HG03439 (cell line): ENCODE data around the gene TMED1.
A peak's percentile ranks its signal among the peaks of the same experiment; 100 is the strongest.
"Not testable (repeated sequence)": the region's sequence is repeated elsewhere in the genome, so short reads cannot be mapped to it uniquely, and the experiment has no call there.

Source experiments
- ATAC-seq: cut with Tn5 transposase; IDR thresholded peaks from one replicate; pipeline ENCODE4 v1.9.1; 2021; ENCODE audit warnings: mild to moderate bottlenecking, moderate library complexity; ENCODE audit not compliant: unreplicated experiment

TMED1 gene

DNA sequence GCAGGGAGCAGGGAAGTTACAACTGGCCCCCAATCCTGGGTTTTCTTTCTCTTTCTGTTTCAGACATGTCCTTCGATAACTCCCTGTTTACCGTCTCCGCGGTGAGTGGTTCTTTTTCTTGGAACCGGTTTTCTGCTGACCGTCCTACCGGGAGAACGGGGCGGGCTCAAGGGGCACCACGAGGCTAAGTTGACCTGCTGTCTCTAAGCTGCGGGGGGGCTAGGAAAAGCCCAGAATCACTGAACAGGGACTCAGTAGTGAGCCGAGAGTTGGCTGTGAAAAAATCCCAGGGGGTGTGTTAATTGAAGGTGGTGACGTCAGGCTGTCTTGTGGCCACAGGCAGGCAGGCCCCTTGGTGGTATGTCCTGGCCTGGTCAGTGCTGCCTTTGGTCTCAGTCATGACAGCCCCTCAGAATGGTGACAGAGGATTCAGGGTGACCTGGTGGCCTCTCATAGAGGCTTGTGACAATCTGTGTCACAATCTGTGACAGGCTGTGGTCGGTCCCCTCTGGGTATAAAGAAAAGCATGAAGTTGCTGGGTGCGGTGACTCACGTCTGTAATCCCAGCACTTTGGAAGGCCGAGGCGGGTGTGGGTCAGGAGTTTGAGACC is 27.2 kb upstream of the TMED1 start:
- ATAC-seq: no peak

DNA sequence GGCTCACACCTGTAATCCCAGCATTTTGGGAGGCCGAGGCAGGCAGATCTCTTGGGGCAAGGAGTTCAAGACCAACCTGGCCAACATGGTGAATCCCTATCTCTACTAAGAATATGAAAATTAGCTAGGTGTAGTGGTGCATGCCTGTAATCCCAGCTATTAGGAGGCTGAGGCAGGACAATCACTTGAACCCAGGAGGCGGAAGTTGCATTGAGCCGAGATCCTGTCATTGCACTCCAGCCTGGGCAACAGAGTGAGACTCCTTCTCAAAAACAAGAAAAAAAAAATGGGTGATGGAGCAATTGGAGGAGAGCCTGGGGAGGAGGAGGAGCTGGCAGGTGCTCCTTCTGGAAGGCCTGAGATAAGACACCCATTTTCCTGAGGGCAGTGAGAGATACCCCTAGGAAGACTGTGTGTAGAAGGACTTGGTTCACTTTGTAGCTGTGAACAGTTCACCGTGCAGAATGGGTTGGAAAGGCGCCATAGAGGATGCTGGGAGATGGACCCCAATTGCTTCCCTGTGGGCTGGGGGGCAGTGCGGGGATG is 26.6 kb upstream of the TMED1 start:
- ATAC-seq: no peak

DNA sequence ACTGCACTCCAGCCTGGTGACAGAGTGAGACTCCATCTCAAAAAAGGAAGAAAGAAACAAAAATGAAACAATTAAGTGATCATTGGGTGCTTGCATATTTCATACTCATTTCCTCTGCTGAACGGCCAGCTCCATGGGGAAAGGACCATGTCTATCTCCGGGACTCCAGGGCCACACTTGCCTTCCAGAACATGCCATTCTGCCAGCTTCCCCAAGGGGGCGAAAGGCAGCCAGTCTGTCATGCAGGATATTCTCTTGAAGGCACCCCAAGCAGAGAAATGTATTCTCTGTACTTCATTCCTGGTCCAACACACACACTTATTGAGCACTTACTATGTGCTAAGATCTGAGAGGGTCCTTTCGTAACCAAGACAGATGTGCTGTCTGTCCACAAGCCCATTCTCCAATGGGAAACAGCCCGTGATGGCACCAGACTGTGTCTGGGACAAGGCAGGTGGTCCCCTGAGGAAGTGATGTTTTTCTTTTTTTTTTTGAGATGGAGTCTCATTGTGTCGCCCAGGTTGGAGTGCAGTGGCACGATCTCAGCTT is 25.2 kb upstream of the TMED1 start:
- no peak for ATAC-seq

DNA sequence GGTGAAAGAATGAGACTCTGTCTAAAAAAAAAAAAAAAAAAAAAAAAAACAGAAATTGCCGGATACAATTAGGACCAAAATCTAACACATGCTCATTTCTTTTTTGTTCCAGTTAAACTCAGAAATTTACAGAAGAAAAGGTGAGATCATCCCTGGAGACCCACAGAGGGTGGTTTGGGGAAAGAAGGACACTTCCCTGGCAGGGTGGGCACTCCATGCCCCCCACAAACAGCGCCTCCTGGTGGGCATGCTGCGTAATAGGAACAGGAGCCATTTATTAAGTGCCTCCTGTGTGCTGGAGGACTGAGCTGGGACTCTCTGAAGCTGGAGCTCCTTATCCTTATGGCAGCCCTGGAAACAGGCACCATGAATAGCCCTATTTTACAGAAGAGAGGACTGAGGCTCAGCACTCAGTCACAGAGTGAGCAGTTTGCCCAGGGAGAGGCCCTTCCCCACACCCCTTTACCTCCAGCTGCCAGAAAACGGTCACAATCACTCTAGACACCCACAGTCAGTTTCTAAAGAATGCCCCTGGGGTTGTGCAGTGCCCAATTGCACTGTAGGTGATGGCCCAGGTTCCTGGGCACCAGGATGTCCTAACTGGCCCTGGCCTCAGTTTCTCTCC is 22.3 kb upstream of the TMED1 start:
- no peak for ATAC-seq

DNA sequence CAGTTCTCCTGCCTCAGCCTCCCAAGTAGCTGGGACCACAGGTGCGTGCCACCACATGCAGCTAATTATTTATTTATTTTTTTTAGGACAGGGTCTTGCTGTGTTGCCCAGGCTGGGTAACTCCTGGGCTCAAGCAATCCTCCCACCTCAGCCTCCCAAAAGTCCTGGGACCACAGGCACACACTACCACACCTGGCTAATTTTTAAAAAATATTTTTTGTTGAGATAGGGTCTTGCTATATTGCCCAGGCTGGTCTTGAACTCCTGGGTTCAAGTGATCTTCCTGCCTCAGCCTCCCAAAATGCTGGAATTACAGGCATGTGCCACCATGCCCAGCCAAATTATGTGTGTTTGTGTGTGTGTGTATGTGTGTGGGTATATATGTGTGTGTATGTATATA is 20.9 kb upstream of the TMED1 start:
- ATAC-seq: not testable (repeated sequence)

DNA sequence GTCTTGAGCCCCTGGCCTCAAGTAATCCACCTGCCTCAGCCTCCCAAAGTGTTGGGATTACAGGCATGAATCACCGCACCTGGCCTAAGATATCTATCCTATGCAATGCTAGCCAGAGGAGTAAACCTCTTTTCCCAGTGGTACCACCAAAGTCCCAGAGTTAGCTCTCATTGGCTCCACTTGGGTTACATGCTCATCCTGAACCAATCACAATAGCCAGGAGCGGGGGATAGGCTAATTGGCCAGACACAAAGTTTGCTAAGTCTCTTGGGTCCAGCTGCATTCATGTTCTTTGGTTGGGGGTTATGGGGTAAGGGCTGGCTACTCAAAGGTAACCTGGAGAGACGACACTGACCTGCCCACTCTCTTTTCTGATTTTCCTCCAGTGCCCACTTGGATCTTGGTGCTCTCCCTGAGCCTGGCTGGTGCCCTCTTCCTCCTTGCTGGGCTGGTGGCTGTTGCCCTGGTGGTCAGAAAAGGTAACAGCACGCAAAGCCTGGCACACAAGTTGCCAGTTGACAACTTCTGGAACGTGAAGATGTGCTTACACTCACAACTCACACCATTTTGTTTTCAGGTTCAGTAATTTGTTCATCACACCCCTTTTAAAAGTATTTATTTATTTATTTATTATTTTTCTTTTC is 20.0 kb upstream of the TMED1 start:
- ATAC-seq: no peak

DNA sequence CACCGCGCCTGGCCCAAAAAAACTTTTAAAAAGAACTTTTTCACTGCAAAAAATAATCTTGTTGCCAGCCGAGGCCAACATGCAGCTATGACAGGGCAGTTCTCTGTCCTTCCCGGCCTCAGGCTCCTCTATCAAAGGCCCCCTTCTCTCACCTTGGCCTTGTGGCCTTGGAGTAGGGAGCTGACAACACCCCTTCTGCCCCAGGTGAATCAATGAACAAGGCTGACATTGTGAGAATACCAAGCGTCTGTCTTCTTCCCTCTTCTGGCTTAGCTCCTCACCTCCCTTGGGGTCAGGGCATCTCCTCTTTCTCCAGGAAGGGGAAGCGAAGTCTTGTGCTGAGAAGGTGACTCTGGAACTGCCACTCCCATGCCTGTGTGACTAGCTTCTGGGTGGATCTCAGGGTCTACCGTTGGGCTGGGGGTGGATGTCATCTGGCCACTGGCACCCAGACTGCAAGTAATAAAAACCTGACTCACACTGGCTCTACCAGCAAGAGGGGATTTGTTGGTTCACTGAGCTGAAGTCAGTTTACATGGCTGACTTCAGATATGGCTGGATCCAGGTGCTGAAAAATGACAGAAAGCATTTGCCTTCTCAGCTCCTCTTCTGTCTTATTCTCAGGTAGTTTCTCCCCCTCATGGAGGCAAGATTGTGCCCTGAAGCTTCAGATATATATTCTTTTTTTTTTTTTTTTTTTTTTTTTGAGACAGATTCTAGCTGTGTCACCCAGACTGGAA is 18.5 kb upstream of the TMED1 start:
- ATAC-seq: no peak

DNA sequence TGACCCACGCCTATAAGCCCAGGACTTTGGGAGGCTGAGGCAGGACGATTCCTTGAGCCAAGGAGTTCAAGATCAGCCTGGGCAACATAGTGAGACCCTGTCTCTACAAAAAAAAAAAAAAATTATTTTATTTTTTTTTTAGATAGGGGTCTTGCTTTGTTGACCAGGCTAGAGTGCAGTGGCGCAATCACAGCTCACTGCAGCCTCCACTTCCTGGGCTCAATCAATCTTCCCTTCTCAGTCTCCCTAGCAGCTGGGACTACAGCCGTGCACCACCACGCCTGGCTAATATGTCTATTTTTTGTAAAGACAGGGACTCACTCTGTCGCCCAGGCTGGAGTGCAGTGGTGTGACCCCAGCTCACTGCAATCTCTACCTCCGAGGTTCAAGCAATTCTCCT is 16.9 kb upstream of the TMED1 start:
- ATAC-seq: no peak

DNA sequence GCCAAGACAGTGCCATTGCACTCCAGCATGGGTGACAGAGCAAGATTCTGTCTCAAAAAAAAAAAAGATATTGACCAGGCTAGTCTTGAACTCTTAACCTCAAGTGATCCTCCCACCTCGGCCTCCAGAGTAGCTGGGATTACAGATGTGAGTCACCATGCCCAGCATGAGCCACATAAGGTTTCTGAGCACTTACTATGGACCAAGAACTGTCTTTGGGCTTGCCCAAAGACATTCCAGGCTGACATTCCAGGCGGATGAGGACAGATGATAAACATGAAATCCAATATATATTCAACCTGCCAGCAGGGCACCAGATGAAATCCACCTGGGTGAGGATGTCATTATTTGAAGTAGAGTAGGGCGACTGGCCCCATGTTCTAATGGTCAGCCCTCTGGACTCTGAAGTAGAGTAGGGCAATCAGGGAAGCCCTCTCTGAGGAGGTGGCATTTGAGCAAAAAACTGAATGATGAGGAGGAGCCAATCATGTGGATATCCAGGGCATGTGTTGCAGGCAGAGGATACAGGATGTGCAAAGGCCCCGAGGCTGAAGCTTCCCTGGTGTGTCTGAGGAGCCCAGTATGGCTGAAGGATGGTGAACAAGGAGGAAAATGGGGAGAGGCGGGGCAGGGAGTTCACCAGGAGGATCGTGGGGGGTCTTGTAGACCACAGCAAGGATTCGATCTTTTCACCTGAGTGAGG is 16.2 kb upstream of the TMED1 start:
- no peak for ATAC-seq

DNA sequence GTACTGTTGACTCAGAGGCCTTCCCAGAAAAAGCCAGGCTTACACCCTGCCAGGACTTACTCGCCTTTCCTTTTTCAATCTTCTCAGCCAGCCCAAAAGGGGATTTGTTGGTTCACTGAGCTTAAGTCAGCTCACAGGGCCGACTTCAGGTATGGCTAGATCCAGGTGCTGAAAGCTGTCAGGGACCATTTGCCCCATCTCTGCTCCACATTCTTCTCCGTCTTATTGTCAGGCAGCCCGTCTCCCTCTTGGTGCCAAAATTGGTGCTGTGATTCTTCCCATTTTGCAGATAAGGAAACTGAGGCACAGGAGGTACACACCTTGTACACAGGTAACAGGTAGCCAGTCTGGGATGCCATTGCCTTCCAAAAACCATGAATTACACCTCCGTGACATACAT is 14.6 kb upstream of the TMED1 start:
- no peak for ATAC-seq

DNA sequence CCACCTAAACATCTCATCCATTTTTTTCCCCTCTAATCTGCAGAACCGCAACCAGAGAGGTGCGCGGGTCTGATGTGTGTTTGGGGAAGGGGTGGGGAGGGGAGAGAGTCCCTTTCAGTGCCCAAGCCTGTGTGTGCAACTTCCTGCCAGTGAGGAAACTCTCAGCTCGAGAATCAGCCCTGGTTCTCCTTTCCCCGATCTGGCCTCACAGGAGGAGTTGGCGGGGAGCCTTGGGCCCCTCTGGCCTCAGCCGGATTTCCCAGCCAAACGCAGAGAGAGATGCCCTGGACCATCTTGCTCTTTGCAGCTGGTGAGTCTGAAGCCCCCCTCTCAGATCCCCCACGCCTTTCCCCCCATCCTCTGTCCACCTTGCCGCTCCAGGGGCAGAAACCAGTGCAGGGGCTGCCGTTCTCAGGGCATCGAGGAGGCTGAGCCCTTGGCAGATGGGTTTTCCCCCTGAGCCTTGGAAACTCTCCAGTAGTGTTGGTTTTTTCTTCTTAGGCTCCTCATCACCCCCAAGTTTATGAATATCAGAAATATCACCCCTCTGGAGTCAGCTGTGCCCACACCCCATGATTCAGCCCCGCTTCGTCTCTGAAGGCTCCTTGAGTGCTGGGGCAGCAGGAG is 12.3 kb upstream of the TMED1 start, which contains the start of gene C19orf38:
Gene C19orf38 (plus strand): TSS at position 186 of the 627 bp plus-strand sequence. CDS start 94 bp downstream, at position 280.
- ATAC-seq: no peak

DNA sequence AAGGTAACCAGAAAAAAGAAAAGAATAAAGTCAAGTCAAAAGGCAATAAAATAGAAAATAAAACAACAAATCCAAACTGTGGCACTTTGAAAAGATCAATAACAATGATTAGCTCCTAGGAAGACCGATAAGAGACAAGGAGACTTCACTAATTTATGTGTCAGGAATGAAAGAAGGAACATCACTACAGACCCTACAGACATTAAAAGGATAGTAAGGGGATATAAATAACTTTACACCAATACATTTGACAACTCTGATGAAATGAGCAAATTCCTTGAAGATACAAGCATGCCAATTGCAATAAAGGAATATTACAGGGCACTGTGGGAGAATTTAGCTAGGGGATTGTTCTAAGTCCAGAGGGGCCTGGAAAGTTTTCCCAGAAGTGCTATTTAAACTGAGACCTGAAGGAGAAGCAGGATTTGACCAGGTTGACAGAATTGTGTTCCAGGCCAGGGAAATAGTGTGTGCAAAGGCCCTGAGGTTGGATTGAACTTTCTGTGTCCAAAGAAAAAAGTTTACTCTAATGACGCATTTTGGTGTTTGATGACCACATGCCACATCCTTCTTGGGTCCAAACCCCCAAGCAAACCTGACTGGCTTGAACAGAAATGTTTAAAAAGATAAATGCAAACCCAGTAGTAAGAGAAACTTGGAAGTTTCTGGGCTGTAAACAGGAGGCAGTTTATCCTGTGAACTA is 10.6 kb upstream of the TMED1 start:
- no peak for ATAC-seq

DNA sequence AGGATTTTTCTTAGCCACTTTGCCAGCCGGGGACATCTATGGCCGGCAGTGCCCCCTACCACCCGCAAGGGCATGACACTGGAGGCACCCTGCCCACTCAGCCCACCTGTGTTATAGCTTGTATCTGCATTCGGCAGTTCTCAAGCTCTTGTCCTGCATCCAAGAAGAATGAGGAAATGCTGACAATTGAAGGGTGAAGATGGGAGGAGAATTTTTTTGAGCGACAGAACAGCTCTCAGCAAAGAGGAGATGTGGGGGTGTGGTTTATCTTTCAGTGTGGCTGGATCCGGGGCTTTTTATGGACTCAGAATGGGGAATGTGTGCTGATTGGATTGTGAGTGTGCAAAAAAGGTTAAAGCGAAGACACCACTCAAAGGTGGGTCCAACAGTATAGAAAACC is 6.8 kb upstream of the TMED1 start:
- ATAC-seq: no peak

DNA sequence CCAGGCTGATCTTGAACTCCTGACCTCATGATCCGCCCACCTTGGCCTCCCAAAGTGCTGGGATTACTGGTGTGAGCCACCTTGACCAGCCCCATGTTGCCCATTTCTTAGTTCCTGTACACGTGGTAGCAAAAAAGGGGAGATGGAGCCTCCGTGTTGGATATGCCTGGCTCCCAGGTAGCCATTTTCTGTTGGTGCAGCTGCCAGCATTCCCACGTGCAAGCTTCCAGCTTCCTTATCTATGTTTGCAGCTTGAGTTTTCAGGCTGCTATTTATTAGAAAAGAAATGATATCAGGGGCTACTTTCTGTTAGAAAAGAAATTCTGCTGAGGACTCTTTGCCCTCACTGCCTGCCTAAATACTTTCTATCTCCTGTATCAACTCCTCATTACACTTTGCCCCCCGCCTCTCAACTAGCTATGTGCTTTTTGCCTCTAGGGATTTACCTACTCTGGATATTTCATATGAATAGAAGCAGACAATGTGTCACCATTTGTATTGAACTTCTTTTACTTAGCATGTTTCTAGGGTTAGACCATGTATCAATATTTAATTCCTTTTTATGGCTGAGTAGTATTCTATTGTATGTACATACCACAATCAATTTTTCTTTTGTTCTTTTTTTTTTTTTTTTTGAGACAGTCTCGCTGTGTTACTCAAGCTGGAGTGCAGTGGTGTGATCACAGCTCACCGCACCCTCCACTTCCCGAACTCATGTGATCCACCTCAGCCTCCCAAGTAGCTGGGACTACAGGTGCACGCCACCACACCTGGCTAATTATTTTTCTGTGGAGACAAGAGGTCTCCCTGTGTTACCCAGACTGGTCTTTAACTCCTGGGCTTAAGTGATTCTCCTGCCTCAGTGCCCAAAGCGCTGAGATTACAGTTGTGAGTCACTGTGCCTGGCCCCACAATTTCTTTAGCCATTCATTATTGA is 3.4 kb upstream of the TMED1 start:
- no peak for ATAC-seq

DNA sequence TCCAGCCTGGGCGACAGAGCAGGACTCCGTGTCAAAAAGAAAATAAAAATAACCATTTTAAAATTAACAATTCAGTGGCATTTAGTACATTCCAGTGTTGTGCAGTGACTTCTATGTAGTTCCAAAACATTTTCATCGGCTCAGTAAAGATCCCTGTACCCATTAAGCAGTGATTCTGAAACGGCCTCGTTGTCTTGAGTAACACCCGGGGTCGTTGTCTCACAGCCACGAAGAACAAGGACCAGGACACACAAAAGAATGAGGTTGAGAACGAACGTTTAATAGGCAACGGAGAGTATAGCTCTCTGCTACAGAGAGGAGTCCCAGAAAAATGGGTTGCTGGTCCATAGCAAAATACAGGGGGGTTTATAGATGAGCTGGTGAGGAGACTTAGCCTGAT is 2.4 kb upstream of the TMED1 start:
- ATAC-seq: no peak

DNA sequence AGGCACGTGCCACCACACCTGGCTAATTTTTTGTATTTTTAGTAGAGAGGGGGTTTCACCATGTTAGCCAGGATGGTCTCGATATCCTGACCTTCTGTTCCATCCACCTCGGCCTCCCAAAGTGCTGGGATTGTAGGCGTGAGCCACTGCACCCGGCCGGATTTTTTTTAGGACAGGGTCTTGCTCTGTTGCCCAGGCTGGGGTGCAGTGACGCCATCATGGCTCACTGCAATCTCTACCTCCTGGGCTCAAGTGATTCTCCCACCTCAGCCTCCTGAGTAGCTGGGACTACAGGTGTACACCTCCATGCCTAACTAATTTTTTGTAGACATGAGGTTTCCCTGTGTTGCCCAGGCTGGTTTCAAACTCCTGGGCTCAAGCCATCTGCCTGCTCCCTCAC is 1.6 kb upstream of the TMED1 start:
- not testable (repeated sequence) for ATAC-seq

DNA sequence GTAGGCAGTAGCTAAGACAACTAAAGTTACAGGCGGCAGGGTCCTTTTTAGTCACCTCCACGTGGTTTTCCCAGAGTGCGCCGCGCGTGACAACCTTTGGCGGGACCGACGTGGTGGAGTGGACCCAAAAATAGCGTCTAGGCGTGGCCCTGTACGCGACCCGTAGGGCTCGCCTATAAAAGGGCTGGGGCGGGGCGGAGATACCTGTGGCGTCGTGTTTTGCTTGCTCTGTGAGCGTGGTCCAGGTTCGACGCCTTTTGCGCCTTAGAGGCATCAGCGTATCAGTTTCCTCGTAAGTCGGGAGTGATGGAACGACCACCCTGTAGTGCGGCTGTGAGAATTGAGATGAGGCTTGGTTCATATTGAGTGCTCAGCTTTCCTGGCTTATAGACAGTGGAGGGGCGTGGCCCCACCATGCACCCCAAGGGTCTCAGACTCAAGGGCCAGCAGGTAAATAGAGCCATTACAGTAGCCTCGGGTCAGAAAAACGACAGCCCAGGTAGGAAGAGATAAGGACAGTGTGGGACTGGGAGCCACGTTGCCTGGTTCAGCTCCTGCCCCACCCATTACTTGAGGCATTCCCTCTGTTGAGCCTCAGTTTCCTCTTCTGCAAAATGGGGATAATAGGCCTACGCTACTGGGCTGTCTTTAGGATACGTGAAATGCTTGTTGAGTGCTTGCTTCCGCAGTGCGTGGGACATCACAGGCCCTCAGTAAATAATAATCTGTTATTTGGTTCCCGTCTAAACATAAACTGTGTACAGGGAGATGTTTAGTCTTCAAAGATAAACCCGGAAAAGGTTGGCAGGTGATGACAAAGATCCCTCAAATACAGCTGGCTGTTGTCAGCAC is 693 bp upstream of the TMED1 start:
- peak; percentile 17 for ATAC-seq
